GM23338 (cell line): Measurements from ENCODE around the gene ZCCHC24. TPM values are rescaled to one million over a fixed set of nuclear protein-coding genes. Genes with fewer than 3 reads are reported as not detected.

Source experiments
- ATAC-seq: fragments of 200-7000 bp; cut with Tn5 transposase; 3 replicates; pipeline ENCODE4 v1.9.1; 2020
- DNase-seq: peaks from one replicate; pipeline ENCODE4 v3.0.0-alpha.2; 2015; ENCODE audit warnings: low spot score
- H2AFZ ChIP-seq: fragments of 200-600 bp; sonication (generic); 2 replicates; pipeline ENCODE4 v1.8.0; 2016; ENCODE audit warnings: antibody characterized with exemption, mild to moderate bottlenecking, moderate library complexity
- H3F3A ChIP-seq: fragments of 200-600 bp; sonication (generic); replicated peaks from 2 replicates; pipeline ENCODE4 v1.8.0; 2017; ENCODE audit warnings: antibody characterized with exemption, mixed run types, low read depth
- H3K27ac ChIP-seq: fragments of 200-600 bp; sonication (generic); 2 replicates; pipeline ENCODE4 v1.6.1; 2016; ENCODE audit warnings: low read depth
- H3K27me3 ChIP-seq: fragments of 200-600 bp; sonication (generic); 2 replicates; pipeline ENCODE4 v1.8.0; 2016; ENCODE audit warnings: mild to moderate bottlenecking, mixed run types, moderate library complexity; ENCODE audit not compliant: insufficient read depth
- H3K36me3 ChIP-seq: fragments of 200-600 bp; sonication (generic); 2 replicates; pipeline ENCODE4 v1.8.0; 2016; ENCODE audit warnings: mild to moderate bottlenecking; ENCODE audit not compliant: insufficient read depth
- H3K4me1 ChIP-seq: fragments of 200-600 bp; sonication (generic); 2 replicates; pipeline ENCODE4 v1.8.0; 2016; ENCODE audit warnings: mild to moderate bottlenecking, moderate library complexity; ENCODE audit not compliant: insufficient read depth
- H3K4me2 ChIP-seq: fragments of 200-600 bp; sonication (generic); 2 replicates; pipeline ENCODE4 v1.7.1; 2017; ENCODE audit warnings: mixed run types
- H3K4me3 ChIP-seq: fragments of 200-600 bp; sonication (generic); 2 replicates; pipeline ENCODE4 v1.6.1; 2016; ENCODE audit warnings: mixed run types
- H3K79me2 ChIP-seq: fragments of 200-600 bp; sonication (generic); replicated peaks from 2 replicates; pipeline ENCODE4 v1.8.0; 2017; ENCODE audit warnings: mild to moderate bottlenecking; ENCODE audit not compliant: insufficient read depth
- H3K9me2 ChIP-seq: fragments of 200-600 bp; sonication (generic); 2 replicates; pipeline ENCODE4 v1.8.0; 2017; ENCODE audit not compliant: insufficient read depth
- H4K20me1 ChIP-seq: fragments of 200-600 bp; sonication (generic); replicated peaks from 2 replicates; pipeline ENCODE4 v1.8.0; 2017; ENCODE audit warnings: mild to moderate bottlenecking; ENCODE audit not compliant: insufficient read depth
- H3K27ac Mint-ChIP-seq: 2 replicates; pipeline ENCODE4 v1.8.0; 2020; ENCODE audit warnings: inconsistent platforms, mild to moderate bottlenecking, moderate library complexity, mixed read lengths
- H3K27me3 Mint-ChIP-seq: 3 replicates; pipeline ENCODE4 v1.8.0; 2022; ENCODE audit warnings: low read depth, mild to moderate bottlenecking, moderate library complexity, mixed read lengths, inconsistent platforms; ENCODE audit not compliant: insufficient read depth, poor library complexity
- H3K36me3 Mint-ChIP-seq: 3 replicates; pipeline ENCODE4 v1.8.0; 2021; ENCODE audit warnings: low read depth, mild to moderate bottlenecking, inconsistent platforms, moderate library complexity, mixed read lengths
- H3K4me1 Mint-ChIP-seq: 3 replicates; pipeline ENCODE4 v1.8.0; 2020; ENCODE audit warnings: mild to moderate bottlenecking, inconsistent platforms, mixed read lengths
- H3K4me3 Mint-ChIP-seq: 3 replicates; pipeline ENCODE4 v1.8.0; 2021; ENCODE audit warnings: moderate library complexity, mild to moderate bottlenecking, inconsistent platforms, mixed read lengths
- H3K9me3 Mint-ChIP-seq: 3 replicates; pipeline ENCODE4 v1.8.0; 2020; ENCODE audit warnings: moderate library complexity, mild to moderate bottlenecking, inconsistent platforms, mixed read lengths
- CTCF ChIP-seq, 2 experiments: fragments of 200-600 bp in 1 of 2; sonication (generic) in 1 of 2; conservative IDR thresholded peaks; 2 replicates each; pipeline versions ENCODE4 v1.5.1 to v1.6.1; 2016 to 2017; ENCODE audit warnings: antibody characterized with exemption in 2 of 2, low read depth in 2 of 2, mild to moderate bottlenecking in 2 of 2, moderate library complexity in 1 of 2
- ETS1 ChIP-seq: IDR thresholded peaks from 2 replicates; pipeline ENCODE4 v1.6.1; 2016; ENCODE audit warnings: antibody characterized with exemption
- EZH2 ChIP-seq: fragments of 200-600 bp; sonication (generic); IDR thresholded peaks from one replicate; pipeline ENCODE4 v1.8.0; 2017; ENCODE audit warnings: antibody characterized with exemption, mild to moderate bottlenecking, low read depth; ENCODE audit not compliant: unreplicated experiment
- EZH2phosphoT487 ChIP-seq: fragments of 200-600 bp; sonication (generic); IDR thresholded peaks from one replicate; pipeline ENCODE4 v1.8.1; 2018; ENCODE audit warnings: antibody characterized with exemption; ENCODE audit not compliant: unreplicated experiment
- JUNB ChIP-seq: IDR thresholded peaks from one replicate; pipeline ENCODE4 v1.6.1; 2016; ENCODE audit warnings: antibody characterized with exemption; ENCODE audit not compliant: unreplicated experiment
- POLR2AphosphoS5 ChIP-seq: IDR thresholded peaks from 2 replicates; pipeline ENCODE4 v1.6.1; 2016; ENCODE audit warnings: antibody characterized with exemption, low read depth
- REST ChIP-seq: IDR thresholded peaks from one replicate; pipeline ENCODE4 v1.6.1; 2018; ENCODE audit warnings: antibody characterized with exemption; ENCODE audit not compliant: unreplicated experiment
- STAT1 ChIP-seq: IDR thresholded peaks from one replicate; pipeline ENCODE4 v1.6.1; 2016; ENCODE audit warnings: antibody characterized with exemption; ENCODE audit not compliant: unreplicated experiment
- ZNF114 ChIP-seq: fragments of 250-450 bp; sonication (Bioruptor Pico); IDR thresholded peaks from 2 replicates; pipeline ENCODE4 v1.5.0; 2020; ENCODE audit warnings: mild to moderate bottlenecking, moderate library complexity
- ZNF331 ChIP-seq: fragments of 250-450 bp; sonication (Bioruptor Pico); IDR thresholded peaks from 2 replicates; pipeline ENCODE4 v1.5.0; 2020; ENCODE audit warnings: low read depth, mild to moderate bottlenecking, moderate library complexity
- ZNF462 ChIP-seq: fragments of 250-450 bp; sonication (Bioruptor Pico); IDR thresholded peaks from 2 replicates; pipeline ENCODE4 v1.5.0; 2020; ENCODE audit warnings: mild to moderate bottlenecking, moderate library complexity
- polyA plus RNA-seq: library from polyadenylated mRNA; unstranded; fragments of >200 nt; fragmentation: Nextera tagmentation; extraction: Ambion mirVana; gene quantifications from 2 replicates; pipeline ENCODE4 v1.2.1, GENCODE V29; 2016
- total RNA-seq: library from RNA; depleted of rRNA; stranded (reverse); fragments of >200 nt; shearing (Covaris generic); gene quantifications from 2 replicates; pipeline ENCODE4 v1.2.3, GENCODE V29; 2014

Gene ZCCHC24
- total and polyA plus RNA-seq, 2 experiments from 2014 or later, result 2.0 to 10.1 TPM

- no peaks in the 10 kb centered on the region for H3K27me3 ChIP-seq
- no peak for ATAC-seq
- H3K79me2 ChIP-seq, result no peaks in the 10 kb centered on the region
Observed at GRCh38 chr10:79459243-79459642, 13.8 kb upstream of the ZCCHC24 start.

More at GRCh38 chr10:79459243-79459642, 13.8 kb upstream of the ZCCHC24 start:
- H3K4me2 ChIP-seq, result no peak overlapping the region
- Mint-ChIP-seq H3K27me3 (peaks cover 3% of the 10 kb centered on the region), H3K9me3 (peaks cover 8% of the 10 kb centered on the region; the same call in 2 of the 3 replicates), H3K27ac (no peak overlapping the region), H3K4me3 (no peak overlapping the region), H3K4me1 (no peaks in the 10 kb centered on the region), H3K36me3 (no peaks in the 10 kb centered on the region; the same call in 2 of the 3 replicates)
- no peak overlapping the region for H2AFZ ChIP-seq
- DNase-seq, result no peak
- H3K4me1 ChIP-seq, result no peaks in the 10 kb centered on the region
- no peaks in the 10 kb centered on the region for H4K20me1 ChIP-seq
- H3K27ac ChIP-seq, result no peak overlapping the region
- TF ChIP-seq ZNF114 (no peak), STAT1 (no peak), ZNF462 (no peak), EZH2phosphoT487 (no peak), JUNB (no peak), ETS1 (no peak), EZH2 (no peak), POLR2AphosphoS5 (no peak), ZNF331 (CRISPR knock-in tag) (no peak), CTCF (conservative IDR thresholded peaks at IDR 0.05; ENCODE audit: low read depth in 2 of 2) (no peak), REST (no peak)
- no peak overlapping the region for H3K4me3 ChIP-seq
- no peaks in the 10 kb centered on the region for H3K9me2 ChIP-seq
- no peaks in the 10 kb centered on the region for H3F3A ChIP-seq
- H3K36me3 ChIP-seq, result no peaks in the 10 kb centered on the region
